Thyroid gland (tissue), 4 donors: Measurements from ENCODE around the gene RIN1.
"Not testable (repeated sequence)": the region's sequence is repeated elsewhere in the genome, so short reads cannot be mapped to it uniquely, and the experiment has no call there.

Source experiments
- POLR2A ChIP-seq, 2 donors: fragments of 450-650 bp; IDR thresholded peaks; one replicate each; pipeline ENCODE4 v1.6.1; 2017; ENCODE audit warnings: antibody characterized with exemption in 2 of 2, mild to moderate bottlenecking in 2 of 2, moderate library complexity in 1 of 2
- TF ChIP-seq, protein P1 (sequence below), 6 experiments: fragments of 200-600 bp in 3 of 6; fragments of 450-650 bp in 3 of 6; sonication (generic) in 3 of 6; IDR thresholded peaks; one replicate each; pipeline ENCODE4 v1.5.1; 2016 to 2019; ENCODE audit warnings: antibody characterized with exemption in 6 of 6, mild to moderate bottlenecking in 2 of 6, inconsistent platforms in 1 of 6, moderate library complexity in 1 of 6

GRCh38 chr11:66320748-66321147 lies 15.5 kb downstream of the RIN1 start:
- TF ChIP-seq, protein P1, sequence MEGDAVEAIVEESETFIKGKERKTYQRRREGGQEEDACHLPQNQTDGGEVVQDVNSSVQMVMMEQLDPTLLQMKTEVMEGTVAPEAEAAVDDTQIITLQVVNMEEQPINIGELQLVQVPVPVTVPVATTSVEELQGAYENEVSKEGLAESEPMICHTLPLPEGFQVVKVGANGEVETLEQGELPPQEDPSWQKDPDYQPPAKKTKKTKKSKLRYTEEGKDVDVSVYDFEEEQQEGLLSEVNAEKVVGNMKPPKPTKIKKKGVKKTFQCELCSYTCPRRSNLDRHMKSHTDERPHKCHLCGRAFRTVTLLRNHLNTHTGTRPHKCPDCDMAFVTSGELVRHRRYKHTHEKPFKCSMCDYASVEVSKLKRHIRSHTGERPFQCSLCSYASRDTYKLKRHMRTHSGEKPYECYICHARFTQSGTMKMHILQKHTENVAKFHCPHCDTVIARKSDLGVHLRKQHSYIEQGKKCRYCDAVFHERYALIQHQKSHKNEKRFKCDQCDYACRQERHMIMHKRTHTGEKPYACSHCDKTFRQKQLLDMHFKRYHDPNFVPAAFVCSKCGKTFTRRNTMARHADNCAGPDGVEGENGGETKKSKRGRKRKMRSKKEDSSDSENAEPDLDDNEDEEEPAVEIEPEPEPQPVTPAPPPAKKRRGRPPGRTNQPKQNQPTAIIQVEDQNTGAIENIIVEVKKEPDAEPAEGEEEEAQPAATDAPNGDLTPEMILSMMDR (IDR thresholded peaks at IDR 0.05): not testable (repeated sequence)
- not testable (repeated sequence) for TF ChIP-seq POLR2A (IDR thresholded peaks at IDR 0.05)
